GM20000 (cell line): ENCODE data around the gene THAP12.
"Not testable (repeated sequence)": the region's sequence is repeated elsewhere in the genome, so short reads cannot be mapped to it uniquely, and the experiment has no call there.

Source experiments
- DNase-seq: peaks from one replicate; pipeline ENCODE4 v3.0.0; 2012; ENCODE audit warnings: low spot score
- CTCF ChIP-seq: IDR thresholded peaks from 2 replicates; pipeline ENCODE4 v1.5.1; 2012; ENCODE audit warnings: mild to moderate bottlenecking, control low read depth; ENCODE audit errors: extremely low read depth, missing control alignments

The THAP12 gene

GRCh38 chr11:76321340-76321739 is 59.6 kb downstream of the THAP12 start:
- no peak for TF ChIP-seq CTCF
- DNase-seq = no peak

GRCh38 chr11:76320929-76321328 is 60.0 kb downstream of the THAP12 start:
- no peak for TF ChIP-seq CTCF
- DNase-seq = no peak

- DNase-seq = not testable (repeated sequence)
Measured at GRCh38 chr11:76319798-76320197, 61.1 kb downstream of the THAP12 start.

- peak; percentile 90 for DNase-seq
- peak; percentile 98 for TF ChIP-seq CTCF
Measured at GRCh38 chr11:76318744-76319384, 62.1 kb downstream of the THAP12 start.

GRCh38 chr11:76317296-76317695 is 63.6 kb downstream of the THAP12 start:
- DNase-seq = no peak
- TF ChIP-seq CTCF = no peak

DNA sequence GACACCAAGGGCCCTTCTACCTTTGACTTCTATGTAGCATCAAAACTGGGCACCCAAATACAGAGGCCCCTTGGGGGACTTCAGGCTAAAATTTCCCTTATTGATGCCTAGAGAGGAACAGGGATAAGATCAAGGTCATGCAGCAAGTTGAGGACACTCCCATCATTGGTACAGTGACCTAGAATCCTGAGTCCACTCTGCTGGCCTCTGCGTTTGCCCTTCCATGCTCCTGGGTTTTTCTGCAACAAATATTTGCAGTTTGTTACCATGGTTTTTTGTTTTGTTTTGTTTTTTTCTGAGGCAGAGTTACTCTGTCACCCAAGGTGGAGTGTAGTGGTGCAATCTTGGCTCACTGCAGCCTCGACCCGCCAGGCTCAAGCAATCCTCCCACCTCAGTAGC is 64.2 kb downstream of the THAP12 start:
- no peak for TF ChIP-seq CTCF
- DNase-seq = no peak

GRCh38 chr11:76315182-76315853 is 65.6 kb downstream of the THAP12 start:
- no peak for DNase-seq
- no peak for TF ChIP-seq CTCF

DNA sequence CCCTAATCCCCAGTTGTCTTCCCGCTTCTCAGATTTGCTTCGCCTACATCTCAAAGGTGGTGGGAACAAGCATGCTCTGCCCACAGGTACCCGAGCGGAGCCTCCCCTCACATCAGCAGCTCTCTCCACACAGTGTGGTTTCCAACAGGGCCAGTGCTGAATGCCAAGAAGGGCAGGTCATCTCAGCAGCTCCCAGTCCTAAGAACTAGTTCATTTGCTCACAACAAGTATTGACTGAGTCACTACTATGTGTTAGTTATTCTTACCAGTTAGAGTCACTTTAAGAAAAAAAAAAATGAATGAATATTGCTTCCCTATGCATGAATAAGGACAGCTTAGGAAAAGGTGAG is 66.2 kb downstream of the THAP12 start:
- no peak for TF ChIP-seq CTCF
- DNase-seq = no peak
